GM21717 (cell line): ENCODE results near the gene ATP11A.

Experiments used
- ATAC-seq: cut with Tn5 transposase; IDR thresholded peaks from one replicate; pipeline ENCODE4 v1.9.1; 2021; ENCODE audit warnings: mild to moderate bottlenecking, moderate library complexity; ENCODE audit not compliant: unreplicated experiment

ATP11A gene

DNA sequence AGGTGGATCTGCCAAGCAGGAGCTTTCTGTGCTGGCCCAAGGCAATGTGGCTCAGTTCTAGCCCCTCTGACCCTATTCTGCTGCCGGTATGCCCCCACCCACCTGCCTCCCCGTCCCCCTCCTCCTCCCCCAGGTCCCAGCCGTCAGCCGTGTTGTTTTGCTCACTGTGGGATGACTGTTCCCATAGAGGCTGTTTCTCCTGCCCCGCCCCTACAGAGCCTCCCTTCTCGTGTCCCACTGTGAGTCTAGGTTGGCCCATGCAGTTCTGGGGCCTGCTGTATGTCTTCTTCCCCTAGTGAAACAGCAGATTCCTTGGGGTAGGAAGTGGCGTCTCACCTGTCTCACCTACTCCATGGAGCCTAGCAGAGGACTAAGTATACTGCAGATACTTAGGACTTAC is 48.8 kb downstream of the ATP11A start:
- ATAC-seq = no peak

- no peak for ATAC-seq
These were observed 50.8 kb downstream of the ATP11A start for GRCh38 chr13:112740502-112741131.

GRCh38 chr13:112741185-112741755 is 51.4 kb downstream of the ATP11A start:
- no peak for ATAC-seq

- no peak for ATAC-seq
These were observed 52.2 kb downstream of the ATP11A start for GRCh38 chr13:112741835-112742570.

GRCh38 chr13:112742583-112742982 is 52.7 kb downstream of the ATP11A start:
- ATAC-seq = no peak

DNA sequence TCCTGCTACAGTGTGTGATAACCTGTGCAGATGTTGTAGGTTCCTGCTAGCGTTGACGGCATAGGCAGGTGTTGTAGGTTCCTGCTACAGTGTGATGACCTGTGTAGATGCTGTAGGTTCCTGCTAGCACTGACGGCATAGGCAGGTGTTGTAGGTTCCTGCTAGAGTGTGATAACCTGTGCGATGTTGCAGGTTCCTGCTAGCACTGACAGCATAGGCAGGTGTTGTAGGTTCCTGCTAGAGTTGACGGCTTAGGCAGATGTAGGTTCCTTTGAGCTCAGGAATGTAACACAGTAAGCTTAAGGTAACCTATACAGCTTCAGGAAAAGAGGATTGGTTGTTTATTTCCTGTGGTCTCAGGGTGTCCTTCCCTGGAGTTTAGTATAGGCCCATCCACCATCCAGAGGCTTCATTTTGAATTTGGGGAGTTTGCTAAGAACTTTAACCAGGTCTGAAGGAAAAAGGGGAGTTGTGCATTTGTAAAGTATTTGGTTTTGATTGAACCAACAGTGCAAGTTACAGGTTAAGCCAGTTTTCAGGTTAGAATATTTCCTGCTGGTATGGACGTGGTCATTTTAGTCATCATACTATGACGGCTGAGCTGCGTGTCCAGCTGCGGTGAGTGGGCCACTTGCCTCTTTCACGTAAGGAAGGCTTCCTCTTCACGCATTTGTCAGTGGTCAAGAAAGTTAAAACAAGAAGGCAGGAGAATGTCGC is 53.8 kb downstream of the ATP11A start:
- ATAC-seq = no peak

DNA sequence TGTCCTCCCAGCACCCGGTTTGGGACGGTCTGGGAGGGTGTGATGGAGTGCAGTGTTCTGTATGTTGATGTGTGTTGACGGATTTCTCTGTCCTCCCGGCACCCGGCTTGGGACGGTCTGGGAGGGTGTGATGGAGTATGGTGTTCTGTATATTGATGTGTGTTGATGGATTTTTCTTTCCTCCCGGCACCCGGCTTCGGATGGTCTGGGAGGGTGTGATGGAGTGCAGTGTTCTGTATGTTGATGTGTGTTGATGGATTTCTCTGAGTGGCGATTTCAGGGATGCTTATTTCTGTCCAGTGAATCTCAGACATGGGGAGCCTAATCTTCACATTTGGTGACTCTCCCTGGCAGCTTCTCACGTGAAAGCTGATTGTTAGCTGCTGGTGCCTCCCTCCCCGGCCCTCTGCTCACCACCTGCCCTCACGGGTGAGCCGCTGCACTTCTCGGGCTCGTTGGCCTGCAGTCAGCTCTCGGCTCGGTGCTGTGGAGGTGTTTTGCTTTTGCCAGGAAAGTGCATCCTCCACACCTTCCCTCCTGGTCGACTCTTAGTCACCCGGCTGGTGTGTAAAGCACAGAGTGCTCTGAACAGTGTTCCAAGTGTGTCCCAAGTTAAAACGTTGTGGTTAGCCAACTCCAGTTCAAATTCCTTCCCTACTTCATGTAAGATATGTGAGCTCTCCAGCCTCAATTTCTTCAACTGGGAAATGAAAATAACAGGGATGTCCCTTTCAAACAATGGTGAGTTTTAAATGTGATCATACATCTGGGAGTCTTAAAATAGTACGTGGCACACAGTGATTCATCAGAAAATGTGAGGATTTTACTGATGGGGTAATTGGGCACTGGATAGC is 54.6 kb downstream of the ATP11A start:
- no peak for ATAC-seq

DNA sequence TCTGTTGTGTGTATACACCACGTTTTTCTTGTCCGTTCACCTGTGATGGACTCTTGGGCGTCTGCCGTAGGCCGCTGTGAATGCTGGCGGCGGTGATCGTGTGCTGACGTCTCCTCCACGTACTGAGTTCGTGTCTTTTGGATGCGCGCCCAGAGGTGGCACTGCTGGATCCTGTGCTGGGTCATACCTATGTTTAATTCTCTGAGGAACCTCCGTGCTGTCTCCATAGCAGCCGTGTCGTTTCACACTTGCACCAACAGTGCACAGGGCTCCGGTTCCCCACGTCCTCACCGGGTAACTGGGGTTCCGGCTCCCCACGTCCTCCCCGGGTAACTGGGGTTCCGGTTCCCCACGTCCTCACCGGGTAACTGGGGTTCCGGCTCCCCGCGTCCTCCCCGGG is 56.2 kb downstream of the ATP11A start:
- no peak for ATAC-seq

DNA sequence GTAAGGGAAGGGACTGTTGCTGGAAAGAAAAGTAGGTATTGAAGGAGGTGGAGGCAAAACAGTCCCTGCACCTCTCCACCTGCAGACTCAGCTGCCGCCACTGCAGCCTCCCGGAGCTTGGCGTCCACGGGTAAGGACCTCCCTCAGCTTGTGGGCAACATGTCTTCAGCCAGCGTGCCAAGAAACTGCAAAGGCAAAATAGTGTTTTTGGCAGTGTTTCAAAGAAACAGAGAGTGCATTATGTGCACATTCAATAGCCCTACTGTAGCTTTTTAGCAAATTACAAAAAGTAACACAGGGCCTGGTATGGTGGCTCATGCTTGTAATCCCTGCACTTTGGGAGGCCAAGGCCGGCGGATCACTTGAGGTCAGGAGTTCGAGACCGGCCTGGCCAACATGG is 57.4 kb downstream of the ATP11A start:
- ATAC-seq = no peak

DNA sequence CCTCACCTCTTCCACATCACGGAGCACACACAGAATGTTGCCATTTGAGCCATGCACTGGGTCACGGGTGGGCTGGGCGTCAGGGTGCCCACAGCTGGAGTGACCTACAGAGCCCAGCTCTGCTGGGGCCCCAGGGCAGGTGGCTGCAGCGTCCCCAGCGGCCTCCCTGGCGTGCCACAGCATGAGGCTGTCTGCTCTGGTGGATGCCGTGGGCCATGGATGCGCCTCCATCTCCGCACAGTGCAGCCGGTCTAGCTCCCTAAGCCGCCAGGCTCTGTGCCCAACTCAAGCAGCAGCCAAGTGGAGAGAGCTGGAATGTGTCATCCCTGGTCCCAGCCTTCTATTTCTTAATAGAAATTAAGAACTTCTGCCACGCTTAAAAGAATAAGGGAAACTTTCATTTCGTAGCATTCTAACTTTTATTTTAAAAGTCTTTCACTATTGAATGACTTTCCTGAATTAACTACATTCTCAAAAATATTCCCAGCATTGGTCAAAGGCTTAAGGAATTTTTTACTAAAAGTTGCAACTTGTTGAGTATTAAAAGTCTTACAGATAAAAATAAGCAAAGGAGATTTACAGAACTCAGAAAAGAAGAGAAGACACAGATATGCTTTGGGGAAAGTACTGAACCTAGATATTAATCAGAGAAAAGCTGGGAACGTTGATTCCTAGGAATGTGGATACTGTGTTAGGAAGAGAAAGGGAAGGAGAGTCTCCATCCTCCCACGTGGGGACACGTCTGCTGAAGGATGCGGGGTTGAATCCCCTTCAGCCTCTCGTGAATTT is 59.3 kb downstream of the ATP11A start:
- no peak for ATAC-seq

GRCh38 chr13:112750570-112750969 is 60.7 kb downstream of the ATP11A start:
- no peak for ATAC-seq

DNA sequence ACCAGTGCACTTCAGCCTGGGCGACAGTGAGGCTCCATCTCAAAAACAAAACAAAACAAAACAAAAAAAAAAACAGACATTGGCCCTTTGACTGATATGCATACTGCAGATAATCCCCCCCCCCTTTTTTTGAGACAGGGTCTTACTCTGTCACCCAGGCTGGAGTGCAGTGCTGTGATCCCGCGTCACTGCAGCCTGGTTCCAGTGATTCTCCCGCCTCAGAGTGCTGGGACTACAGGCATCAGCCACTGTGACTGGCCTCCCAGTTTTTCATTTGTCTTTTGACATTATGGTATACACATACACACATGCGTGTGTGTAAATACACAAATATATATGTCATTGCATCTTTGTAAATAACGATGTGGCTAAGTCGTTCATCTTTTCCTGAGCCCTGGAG is 61.8 kb downstream of the ATP11A start:
- ATAC-seq = no peak

- no peak for ATAC-seq
These were observed 62.4 kb downstream of the ATP11A start for GRCh38 chr13:112752211-112752610.

GRCh38 chr13:112752711-112753541 is 63.1 kb downstream of the ATP11A start:
- no peak for ATAC-seq

GRCh38 chr13:112753833-112754232 is 64.0 kb downstream of the ATP11A start:
- ATAC-seq = no peak

- ATAC-seq = no peak
These were observed 64.6 kb downstream of the ATP11A start for GRCh38 chr13:112754281-112755025.

GRCh38 chr13:112755331-112755730 is 65.5 kb downstream of the ATP11A start:
- no peak for ATAC-seq

DNA sequence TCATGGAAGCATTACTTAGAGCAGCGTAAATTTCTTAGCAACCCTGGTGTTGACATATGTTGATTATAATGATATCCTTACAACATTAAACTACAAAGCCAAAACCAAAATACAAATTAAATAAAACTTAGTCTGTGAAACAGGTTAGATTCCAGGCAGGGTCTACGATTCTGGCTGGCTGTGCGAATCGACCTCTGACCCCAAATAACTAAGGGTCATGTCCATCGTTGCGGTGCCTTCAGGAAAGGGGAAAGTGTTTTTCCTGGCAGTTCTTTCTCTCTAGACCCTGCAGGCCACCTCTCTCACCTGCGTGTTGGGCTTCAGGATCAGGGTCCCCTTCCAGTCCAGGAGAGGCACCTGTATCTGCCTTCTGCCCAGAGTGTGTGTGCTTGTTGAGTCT is 66.2 kb downstream of the ATP11A start:
- no peak for ATAC-seq
